Naive B cell (primary cell): ENCODE measurements around the gene LNX1. TPM values are rescaled to one million over a fixed set of nuclear protein-coding genes. Genes with fewer than 3 reads are reported as not detected.

Experiments used
- ATAC-seq, 2 donors: fragments of 150-1000 bp; cut with Tn5 transposase; 2 replicates each; pipeline ENCODE4 v1.10.0; 2021; ENCODE audit warnings: low read depth in 2 of 2, mild to moderate bottlenecking in 2 of 2, moderate library complexity in 2 of 2
- DNase-seq: peaks from one replicate; pipeline ENCODE4 v3.0.0; 2022
- H3K27ac Mint-ChIP-seq, 6 donors: one replicate each; pipeline ENCODE4 v1.8.0; 2020 to 2022; ENCODE audit warnings: mild to moderate bottlenecking in 6 of 6, mixed read lengths in 6 of 6, moderate library complexity in 5 of 6, inconsistent platforms in 2 of 6
- H3K27me3 Mint-ChIP-seq, 3 donors: one replicate each; pipeline ENCODE4 v1.8.0; 2021 to 2022; ENCODE audit warnings: mixed read lengths in 3 of 3, mild to moderate bottlenecking in 1 of 3
- H3K36me3 Mint-ChIP-seq, 2 donors: one replicate each; pipeline ENCODE4 v1.8.0; 2020 to 2022; ENCODE audit warnings: mixed read lengths in 2 of 2, inconsistent platforms in 1 of 2, mild to moderate bottlenecking in 1 of 2
- H3K4me1 Mint-ChIP-seq, 3 donors: one replicate each; pipeline ENCODE4 v1.8.0; 2020 to 2022; ENCODE audit warnings: mixed read lengths in 3 of 3, inconsistent platforms in 1 of 3, mild to moderate bottlenecking in 1 of 3, moderate library complexity in 1 of 3
- H3K4me3 Mint-ChIP-seq, 8 donors: one replicate each; pipeline ENCODE4 v1.8.0; 2020 to 2022; ENCODE audit warnings: mild to moderate bottlenecking in 8 of 8, mixed read lengths in 8 of 8, moderate library complexity in 8 of 8, inconsistent platforms in 2 of 8
- H3K9me3 Mint-ChIP-seq, 7 donors: one replicate each; pipeline ENCODE4 v1.8.0; 2020 to 2022; ENCODE audit warnings: mixed read lengths in 7 of 7, mild to moderate bottlenecking in 5 of 7, inconsistent platforms in 2 of 7, moderate library complexity in 1 of 7
- polyA plus RNA-seq, 6 donors: library from polyadenylated mRNA; unstranded; fragments of 300-500 nt; fragmentation: Illumina TruSeq; gene quantifications; one replicate each; pipeline ENCODE4 v1.2.3, GENCODE V29; 2021; ENCODE audit warnings: low read depth in 6 of 6

The LNX1 gene
- polyA plus RNA-seq, 6 donors from 2014 or later = 0.09 to 0.67 (median 0.49) TPM; not detected in 1

GRCh38 chr4:53510321-53510720, 81.0 kb downstream of the LNX1 start:
- no peak for ATAC-seq
- Mint-ChIP-seq H3K4me3 (no peak overlapping the region), H3K36me3 (no peaks in the 10 kb centered on the region), H3K27ac (no peak overlapping the region), H3K9me3 (no peaks in the 10 kb centered on the region), H3K4me1 (no peaks in the 10 kb centered on the region), H3K27me3 (peaks cover 0 to 15% (median 0%) of the 10 kb centered on the region in 3 donors)
- DNase-seq = no peak

GRCh38 chr4:53508446-53508845, 82.8 kb downstream of the LNX1 start:
- Mint-ChIP-seq H3K27me3 (peaks cover 0 to 14% (median 0%) of the 10 kb centered on the region in 3 donors), H3K9me3 (no peaks in the 10 kb centered on the region), H3K36me3 (no peaks in the 10 kb centered on the region), H3K27ac (no peak overlapping the region), H3K4me1 (no peaks in the 10 kb centered on the region), H3K4me3 (no peak overlapping the region)
- DNase-seq (no peak), ATAC-seq (no peak)

GRCh38 chr4:53507671-53508286, 83.5 kb downstream of the LNX1 start:
- Mint-ChIP-seq H3K4me1 (no peaks in the 10 kb centered on the region), H3K36me3 (no peaks in the 10 kb centered on the region), H3K27me3 (peaks cover 0 to 7% (median 6%) of the 10 kb centered on the region in 3 donors), H3K4me3 (no peak overlapping the region), H3K27ac (no peak overlapping the region), H3K9me3 (no peaks in the 10 kb centered on the region)
- ATAC-seq = no peak
- DNase-seq = no peak

DNA sequence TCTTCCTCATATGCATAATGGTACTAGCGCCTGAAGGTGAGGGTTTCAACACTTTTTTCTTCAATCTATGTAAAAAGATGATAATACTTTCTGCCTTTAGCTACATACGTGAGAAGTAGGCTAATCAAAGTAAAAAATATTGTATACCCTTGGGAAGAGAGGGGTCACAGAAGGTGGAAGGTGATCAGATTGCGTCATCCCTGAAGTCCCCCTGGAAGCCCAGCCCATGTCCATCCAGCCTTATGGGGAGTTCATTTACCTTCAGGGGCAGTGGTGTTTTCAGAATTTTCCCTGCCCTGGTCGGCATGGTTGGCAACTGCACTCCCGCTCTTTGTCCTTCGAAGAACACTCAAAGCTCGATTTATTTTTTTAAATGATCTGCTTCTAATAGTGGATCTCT, 84.2 kb downstream of the LNX1 start:
- DNase-seq (no peak), ATAC-seq (no peak)
- no peaks in the 10 kb centered on the region for H3K4me1 Mint-ChIP-seq
- H3K27ac Mint-ChIP-seq = no peak overlapping the region
- no peaks in the 10 kb centered on the region for H3K36me3 Mint-ChIP-seq
- H3K4me3 Mint-ChIP-seq = no peak overlapping the region
- H3K9me3 Mint-ChIP-seq = no peaks in the 10 kb centered on the region
- H3K27me3 Mint-ChIP-seq = peaks cover 0 to 8% (median 0%) of the 10 kb centered on the region in 3 donors

DNA sequence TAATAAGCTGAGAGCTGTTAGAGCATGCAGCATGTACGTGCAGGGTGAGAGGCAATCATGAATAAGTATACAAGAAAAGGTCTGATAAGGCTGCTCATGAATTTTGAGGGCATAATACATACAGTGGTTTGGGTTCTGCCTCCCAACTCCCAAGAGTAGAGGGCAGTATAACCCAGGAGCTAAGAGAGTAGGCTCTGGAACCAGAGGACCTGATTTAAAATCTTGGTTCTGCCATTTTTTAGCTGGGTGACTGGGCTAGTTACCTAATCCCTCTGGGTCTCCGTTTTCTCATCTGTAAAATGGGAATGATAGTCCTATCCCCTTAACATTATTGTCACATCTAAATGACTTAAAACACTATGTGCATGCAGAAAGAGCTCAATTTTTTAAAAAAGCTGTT, 85.3 kb downstream of the LNX1 start:
- no peak for ATAC-seq
- H3K27me3 Mint-ChIP-seq = peaks cover 0 to 8% (median 0%) of the 10 kb centered on the region in 3 donors
- H3K9me3 Mint-ChIP-seq = no peaks in the 10 kb centered on the region
- DNase-seq = no peak
- no peaks in the 10 kb centered on the region for H3K36me3 Mint-ChIP-seq
- H3K4me3 Mint-ChIP-seq = no peak overlapping the region
- no peak overlapping the region for H3K27ac Mint-ChIP-seq
- H3K4me1 Mint-ChIP-seq = no peaks in the 10 kb centered on the region

- Mint-ChIP-seq H3K9me3 (no peaks in the 10 kb centered on the region), H3K4me1 (no peaks in the 10 kb centered on the region), H3K4me3 (no peak overlapping the region), H3K27me3 (peaks cover 0 to 8% (median 0%) of the 10 kb centered on the region in 3 donors), H3K36me3 (no peaks in the 10 kb centered on the region), H3K27ac (no peak overlapping the region)
- ATAC-seq (no peak), DNase-seq (no peak)
These were observed 89.2 kb downstream of the LNX1 start for GRCh38 chr4:53502094-53502493.

GRCh38 chr4:53501561-53501960, 89.7 kb downstream of the LNX1 start:
- Mint-ChIP-seq H3K27ac (no peak overlapping the region), H3K4me1 (no peaks in the 10 kb centered on the region), H3K9me3 (no peaks in the 10 kb centered on the region), H3K27me3 (peaks cover 0 to 8% (median 0%) of the 10 kb centered on the region in 3 donors), H3K36me3 (no peaks in the 10 kb centered on the region), H3K4me3 (no peak overlapping the region)
- DNase-seq (no peak), ATAC-seq (no peak)

DNA sequence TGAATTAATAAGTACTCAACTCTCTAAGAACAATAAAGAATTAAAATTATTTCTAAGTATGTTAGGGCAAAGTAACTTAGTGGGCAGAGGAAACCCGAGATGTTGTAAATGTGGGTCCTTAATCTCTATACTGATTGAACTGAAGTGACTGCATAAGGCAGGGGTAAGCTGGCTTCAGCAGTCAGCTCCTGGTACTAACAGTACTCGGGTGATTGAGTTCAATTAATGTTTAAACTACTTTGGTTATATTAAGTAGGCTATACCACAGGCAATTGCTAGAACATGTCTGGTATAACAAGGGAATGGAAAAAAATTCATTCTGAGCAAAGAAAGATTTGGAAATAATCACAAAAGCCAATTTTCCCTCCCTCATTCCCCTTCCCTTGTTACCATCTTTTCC, 90.7 kb downstream of the LNX1 start:
- Mint-ChIP-seq H3K27me3 (peaks cover 0 to 8% (median 0%) of the 10 kb centered on the region in 3 donors), H3K9me3 (no peaks in the 10 kb centered on the region), H3K4me3 (no peak overlapping the region), H3K4me1 (no peaks in the 10 kb centered on the region), H3K27ac (no peak overlapping the region), H3K36me3 (no peaks in the 10 kb centered on the region)
- ATAC-seq (no peak), DNase-seq (no peak)

GRCh38 chr4:53499791-53500190, 91.5 kb downstream of the LNX1 start:
- no peak overlapping the region for H3K27ac Mint-ChIP-seq
- no peak overlapping the region for H3K4me3 Mint-ChIP-seq
- ATAC-seq = no peak

GRCh38 chr4:53498706-53499105, 92.6 kb downstream of the LNX1 start:
- Mint-ChIP-seq H3K27me3 (peaks cover 0 to 8% (median 0%) of the 10 kb centered on the region in 3 donors), H3K4me1 (no peaks in the 10 kb centered on the region), H3K27ac (no peak overlapping the region), H3K9me3 (no peaks in the 10 kb centered on the region), H3K36me3 (no peaks in the 10 kb centered on the region), H3K4me3 (no peak overlapping the region)
- DNase-seq (no peak), ATAC-seq (no peak)

More at GRCh38 chr4:53499791-53500190, 91.5 kb downstream of the LNX1 start:
- Mint-ChIP-seq H3K9me3 (no peaks in the 10 kb centered on the region), H3K36me3 (no peaks in the 10 kb centered on the region), H3K27me3 (peaks cover 0 to 8% (median 0%) of the 10 kb centered on the region in 3 donors), H3K4me1 (no peaks in the 10 kb centered on the region)
- DNase-seq = no peak

DNA sequence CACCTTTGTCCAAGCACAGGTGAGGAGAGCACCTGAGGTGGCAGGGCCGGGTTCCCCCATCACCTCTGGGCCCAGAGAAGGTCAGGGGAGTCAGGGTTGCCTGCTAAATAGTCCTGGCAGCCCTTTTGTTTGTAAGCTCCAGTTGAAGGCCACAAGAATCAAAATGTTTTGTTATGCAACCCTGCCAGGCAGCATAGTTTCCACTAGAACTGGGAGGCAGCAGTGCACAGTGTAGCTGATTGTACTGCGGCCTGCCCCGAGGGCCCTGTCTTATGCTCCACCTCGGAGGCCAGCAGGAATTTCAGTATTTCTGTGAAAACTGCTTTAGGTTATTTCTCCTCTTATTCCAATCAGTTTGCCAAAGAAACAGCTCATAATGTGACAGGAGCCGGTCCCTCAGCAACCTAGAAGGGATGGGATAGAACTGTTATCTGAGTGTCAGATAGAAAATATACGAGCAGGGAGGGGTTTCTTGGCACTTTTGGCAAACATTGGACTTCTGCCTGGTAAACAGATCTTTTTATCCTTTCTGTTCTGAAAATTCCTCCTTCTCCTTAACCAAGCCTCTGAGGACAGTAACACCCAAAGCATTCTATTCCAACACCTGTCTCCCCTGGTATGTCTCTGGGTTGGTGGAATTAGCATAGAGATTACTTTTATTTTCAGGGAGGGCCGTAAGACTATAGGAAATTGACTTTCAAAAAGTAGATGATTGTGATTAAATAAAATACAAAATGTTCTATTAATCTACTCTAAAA, 93.6 kb downstream of the LNX1 start:
- peaks cover 0 to under 1% (median 0%) of the 10 kb centered on the region in 3 donors for H3K27me3 Mint-ChIP-seq
- no peaks in the 10 kb centered on the region for H3K9me3 Mint-ChIP-seq
- ATAC-seq (no peak), DNase-seq (no peak)
- no peaks in the 10 kb centered on the region for H3K36me3 Mint-ChIP-seq
- H3K27ac Mint-ChIP-seq = no peak overlapping the region
- no peak overlapping the region for H3K4me3 Mint-ChIP-seq
- no peaks in the 10 kb centered on the region for H3K4me1 Mint-ChIP-seq

GRCh38 chr4:53494851-53495250, 96.4 kb downstream of the LNX1 start:
- DNase-seq = no peak
- no peak overlapping the region for H3K4me3 Mint-ChIP-seq
- no peaks in the 10 kb centered on the region for H3K4me1 Mint-ChIP-seq
- ATAC-seq = no peak
- no peaks in the 10 kb centered on the region for H3K36me3 Mint-ChIP-seq
- peaks cover 0 to 4% (median 0%) of the 10 kb centered on the region in 7 donors for H3K9me3 Mint-ChIP-seq
- H3K27ac Mint-ChIP-seq = no peak overlapping the region
- H3K27me3 Mint-ChIP-seq = no peaks in the 10 kb centered on the region

DNA sequence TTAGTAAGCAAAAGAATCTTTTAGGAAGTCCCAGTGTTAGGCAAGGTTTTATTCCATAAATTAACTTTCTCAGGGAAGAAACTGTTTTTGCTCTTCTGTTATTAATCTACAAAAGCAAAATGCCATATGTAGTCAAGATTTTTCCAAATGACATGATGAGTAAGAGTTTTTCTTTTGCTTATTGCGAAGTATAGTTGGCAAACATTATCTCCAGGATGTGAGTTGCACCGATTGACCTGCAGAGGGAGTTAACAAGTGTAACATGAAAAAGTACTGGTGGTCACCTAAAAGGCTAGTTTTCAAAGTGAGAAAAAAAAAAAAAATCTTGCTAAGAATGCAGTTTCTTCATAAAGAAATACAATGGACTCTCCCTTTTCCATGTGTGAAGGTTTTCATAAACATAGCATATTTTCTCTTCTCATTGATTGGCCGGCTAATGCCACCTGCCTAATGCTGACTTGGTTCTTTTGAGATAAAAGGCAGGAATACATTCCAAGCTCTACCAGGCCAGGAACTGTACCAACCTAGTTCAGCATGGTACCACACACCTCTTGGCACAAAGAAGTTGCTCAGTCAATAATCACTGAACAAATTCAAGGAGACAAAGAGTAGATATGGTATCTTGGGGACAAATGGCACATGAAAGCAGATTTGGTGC, 100.2 kb downstream of the LNX1 start:
- H3K4me1 Mint-ChIP-seq = no peaks in the 10 kb centered on the region

More for the DNA sequence above, 100.2 kb downstream of the LNX1 start:
- ATAC-seq (no peak), DNase-seq (no peak)
- peaks cover 10 to 13% (median 10%) of the 10 kb centered on the region in 3 donors for H3K27me3 Mint-ChIP-seq
- H3K9me3 Mint-ChIP-seq = peaks cover 0 to 4% (median 0%) of the 10 kb centered on the region in 7 donors
- no peaks in the 10 kb centered on the region for H3K36me3 Mint-ChIP-seq
- no peak overlapping the region for H3K4me3 Mint-ChIP-seq
- H3K27ac Mint-ChIP-seq = peak overlapping the region in 1 of 6 donors; percentile 16
